Stimulated activated CD8-positive, alpha-beta memory T cell treated with anti-CD3 and anti-CD28 coated beads, Interleukin-12 subunit alpha, Interleukin-12 subunit beta, amount 100 ng/mL, for 24 hours (primary cell): ENCODE results near the gene WNT5A.

ENCODE experiments used
- DNase-seq: peaks from one replicate; pipeline ENCODE4 v3.0.0-alpha.2; 2020; ENCODE audit errors: extremely low read depth

WNT5A gene

DNA sequence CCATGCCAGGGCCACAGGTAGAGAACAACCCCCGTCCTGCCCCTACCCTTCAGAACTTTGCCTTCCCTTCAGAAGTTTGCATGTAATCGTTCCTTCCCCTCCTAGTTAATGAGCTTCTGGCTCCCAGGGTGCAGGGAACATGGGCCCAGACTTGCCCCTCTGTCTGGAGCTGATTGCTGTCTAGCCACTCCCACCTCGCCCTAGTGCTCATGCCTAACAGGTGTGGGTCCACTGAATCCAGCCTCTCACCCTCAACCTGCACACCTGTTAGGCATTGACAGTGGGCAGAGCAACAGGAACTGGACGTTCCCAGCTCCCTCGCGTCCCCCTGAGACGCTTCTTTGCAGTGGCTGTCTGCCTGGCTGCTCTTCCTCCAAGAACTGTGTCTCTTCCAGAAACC, 40.3 kb downstream of the WNT5A start:
- DNase-seq: no peak

DNA sequence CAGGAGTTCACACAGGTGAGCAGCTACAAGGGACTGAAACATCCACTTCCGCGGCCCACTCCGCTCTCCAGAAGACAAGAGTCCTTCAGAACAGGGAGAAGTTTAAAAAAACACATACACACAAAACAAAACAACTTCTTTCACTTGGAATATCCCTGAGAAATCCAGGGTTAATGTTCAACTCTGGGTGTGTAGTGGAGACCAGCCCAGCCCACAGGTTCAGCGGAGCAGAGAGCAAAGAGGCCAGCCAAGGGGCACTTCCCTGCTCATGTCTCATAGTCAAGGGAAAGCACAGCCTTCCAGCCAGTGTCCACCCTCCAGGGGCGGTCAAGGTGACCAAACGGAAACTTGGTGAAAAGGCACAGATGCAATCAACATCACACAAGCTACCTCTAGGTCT, 41.6 kb downstream of the WNT5A start:
- DNase-seq: no peak

- DNase-seq: no peak
These were observed 43.8 kb downstream of the WNT5A start for GRCh38 chr3:55443346-55443745.

DNA sequence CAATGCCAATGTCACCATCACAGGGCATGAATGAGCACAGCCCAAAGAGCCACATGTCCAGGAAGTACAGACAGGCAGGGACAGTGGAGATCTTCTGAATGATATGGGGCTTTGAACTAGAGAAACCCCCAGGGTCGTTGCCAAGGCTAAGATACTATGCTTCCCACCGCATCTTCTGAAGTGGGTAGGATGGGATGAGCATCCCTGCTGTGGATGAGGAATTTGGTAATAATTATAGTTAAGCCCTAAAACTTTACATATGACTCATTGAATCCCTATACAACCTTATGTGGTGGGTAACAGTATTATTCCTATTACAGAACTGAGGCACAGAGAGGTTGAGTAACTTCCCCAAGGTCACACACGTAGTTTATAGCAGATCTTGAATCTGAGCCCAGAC, 44.2 kb downstream of the WNT5A start:
- DNase-seq: no peak

DNA sequence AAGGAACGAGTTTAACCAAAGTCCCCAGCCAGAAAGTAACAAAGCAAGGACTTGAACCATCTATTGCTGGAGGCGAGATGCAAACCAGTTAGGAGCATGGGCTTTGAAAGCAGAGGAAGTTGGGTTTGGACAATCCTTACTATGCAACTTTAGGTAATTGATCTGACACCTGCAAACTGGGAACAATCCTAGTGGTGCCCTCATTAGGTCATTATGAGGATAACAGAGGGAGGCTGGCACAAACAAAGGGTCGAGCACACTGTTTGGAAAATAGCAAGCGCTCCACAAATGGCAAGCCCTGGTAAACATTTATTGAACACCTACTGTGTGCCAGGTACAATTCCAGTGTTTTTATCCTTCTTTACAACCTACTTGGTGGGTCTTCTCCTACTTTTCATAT, 45.6 kb downstream of the WNT5A start:
- DNase-seq: no peak

DNA sequence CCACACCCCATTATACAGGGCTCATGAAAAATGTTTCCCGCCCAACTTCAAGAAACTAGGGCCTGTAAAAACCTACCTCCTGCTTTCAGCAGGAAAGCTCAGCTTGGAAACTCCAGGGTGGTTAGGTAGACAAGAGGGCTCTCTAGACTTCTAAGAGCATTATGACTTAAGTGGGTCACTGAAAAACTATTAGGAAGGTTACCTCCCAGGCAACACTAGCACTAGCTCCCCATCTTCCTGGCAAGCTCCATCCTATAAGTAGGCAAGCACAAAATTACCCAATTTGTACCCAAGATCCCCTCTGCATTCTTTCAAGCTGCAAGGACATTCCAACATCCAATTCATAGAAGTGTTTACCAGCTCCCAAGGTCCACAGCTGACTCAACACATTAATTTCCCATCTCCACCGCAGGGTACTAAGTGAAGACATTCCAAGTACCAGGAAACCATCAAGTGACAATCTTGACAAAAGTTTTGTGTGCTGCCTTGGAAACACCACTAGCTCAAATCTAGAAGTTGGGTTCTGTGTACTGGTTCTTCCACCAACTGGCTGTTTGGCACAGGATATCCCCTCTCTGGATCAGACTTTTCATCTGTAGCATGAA, 46.9 kb downstream of the WNT5A start:
- DNase-seq: no peak

DNA sequence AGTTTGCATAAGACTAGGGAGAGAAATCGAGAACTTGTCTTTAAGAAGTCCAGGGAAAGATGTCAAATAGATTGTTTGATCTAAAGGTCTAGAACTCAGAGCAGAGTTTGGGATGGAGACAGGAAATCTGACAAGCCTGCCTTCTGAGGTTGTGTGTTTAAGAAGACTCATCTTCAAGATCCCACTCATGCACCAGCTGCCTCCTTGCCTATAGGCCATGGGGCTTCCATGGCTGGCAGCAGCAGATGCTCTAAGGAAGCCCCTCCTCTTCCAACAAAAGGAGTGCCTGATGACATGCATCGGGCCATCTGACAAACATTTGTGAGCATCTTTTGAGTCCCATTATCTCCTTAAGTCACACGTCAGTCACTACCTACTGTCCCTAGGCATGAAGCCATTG, 47.4 kb downstream of the WNT5A start:
- no peak for DNase-seq

DNA sequence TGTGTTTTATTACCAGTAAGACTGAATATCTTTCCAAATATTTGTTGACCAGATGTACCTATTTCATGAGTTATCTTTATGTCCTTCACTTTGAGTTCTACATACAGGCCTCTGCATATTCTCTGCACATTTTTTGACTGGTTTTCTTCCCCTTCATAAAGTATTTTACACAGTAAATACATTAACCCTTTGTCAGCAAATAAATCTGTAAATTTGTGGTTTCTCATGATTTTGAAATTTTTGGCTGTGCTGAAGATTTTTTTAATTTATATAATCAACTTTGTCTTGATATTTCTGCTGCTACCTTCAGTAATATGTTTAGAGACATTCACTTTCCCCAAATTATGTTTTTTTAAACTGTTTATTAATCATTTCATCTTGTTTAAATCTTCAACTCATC, 50.5 kb downstream of the WNT5A start:
- no peak for DNase-seq

- no peak for DNase-seq
These were observed 51.6 kb downstream of the WNT5A start for GRCh38 chr3:55435491-55435890.

DNA sequence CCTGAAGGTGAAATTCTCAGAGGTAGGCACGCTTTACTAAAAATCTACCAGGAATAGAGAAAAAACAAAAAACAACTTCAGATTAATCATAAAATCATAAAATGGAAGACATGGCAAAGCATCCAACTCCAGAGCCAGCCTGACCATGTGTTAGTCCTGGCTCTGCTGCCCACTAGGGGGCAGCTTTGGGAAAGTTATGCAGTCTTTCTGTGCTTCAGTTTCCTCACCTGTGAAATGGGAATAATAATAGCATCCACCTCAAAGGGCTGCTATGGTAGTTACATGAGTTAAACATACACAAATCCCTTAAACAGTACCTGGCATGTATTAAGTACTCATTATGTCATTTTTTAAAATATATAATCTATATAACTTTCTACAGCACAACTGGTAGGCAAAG, 52.3 kb downstream of the WNT5A start:
- DNase-seq: no peak

DNA sequence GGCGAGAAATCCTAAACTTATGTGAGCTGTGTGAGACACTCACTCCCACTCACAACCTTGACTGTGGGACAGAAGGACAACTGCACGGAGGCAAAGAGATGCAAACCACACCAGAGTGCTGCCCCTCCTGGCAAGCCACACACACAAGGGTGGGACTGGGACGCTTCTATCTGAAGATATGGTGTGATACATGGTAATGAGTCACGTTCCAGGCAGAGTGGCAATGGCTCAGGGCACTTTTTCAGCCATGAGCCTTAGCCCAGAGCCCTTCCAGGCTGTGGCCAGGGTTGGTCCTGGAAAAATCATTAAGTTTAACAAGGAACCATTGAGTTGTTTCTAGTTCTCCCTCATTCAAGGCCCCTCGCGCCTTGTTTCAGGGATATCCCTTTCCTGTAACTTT, 56.1 kb downstream of the WNT5A start:
- no peak for DNase-seq

DNA sequence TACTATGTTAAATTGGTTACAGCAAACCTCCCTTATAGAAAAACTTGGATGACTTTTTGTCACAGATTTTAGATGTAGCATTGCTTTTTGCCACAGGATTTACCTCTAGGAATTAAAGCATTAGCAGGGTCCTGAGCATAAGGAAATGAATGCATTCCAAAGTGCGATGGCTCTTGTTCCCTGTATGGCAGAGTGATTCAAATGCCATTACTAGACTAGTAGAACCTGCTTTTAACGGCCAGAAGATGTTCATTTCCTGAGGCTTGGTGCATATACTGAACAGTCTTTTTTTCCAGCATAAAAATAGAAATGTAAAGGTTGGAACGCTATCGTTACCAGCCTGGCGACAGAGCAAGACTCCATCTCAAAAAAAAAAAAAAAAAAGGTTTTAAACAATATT, 59.4 kb downstream of the WNT5A start:
- DNase-seq: no peak

DNA sequence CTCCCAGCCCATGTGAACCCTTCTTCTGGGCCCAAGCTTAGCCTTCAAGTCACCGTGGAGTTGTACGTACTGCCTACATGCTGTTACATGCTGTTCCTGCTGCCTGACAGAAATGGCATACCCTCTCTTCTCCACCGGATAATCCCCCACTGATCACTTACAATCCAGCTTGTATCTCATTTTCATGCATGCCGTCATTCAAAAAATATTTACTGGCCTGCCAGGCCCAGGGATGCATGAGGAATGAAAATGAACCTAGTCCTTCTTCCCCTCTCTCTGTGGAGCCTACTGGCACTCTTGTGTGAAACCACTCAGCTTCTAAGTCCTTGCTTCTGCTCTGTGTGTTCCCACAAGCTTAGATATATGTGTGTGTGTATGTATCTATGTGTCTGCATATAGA, 60.6 kb downstream of the WNT5A start:
- no peak for DNase-seq

DNA sequence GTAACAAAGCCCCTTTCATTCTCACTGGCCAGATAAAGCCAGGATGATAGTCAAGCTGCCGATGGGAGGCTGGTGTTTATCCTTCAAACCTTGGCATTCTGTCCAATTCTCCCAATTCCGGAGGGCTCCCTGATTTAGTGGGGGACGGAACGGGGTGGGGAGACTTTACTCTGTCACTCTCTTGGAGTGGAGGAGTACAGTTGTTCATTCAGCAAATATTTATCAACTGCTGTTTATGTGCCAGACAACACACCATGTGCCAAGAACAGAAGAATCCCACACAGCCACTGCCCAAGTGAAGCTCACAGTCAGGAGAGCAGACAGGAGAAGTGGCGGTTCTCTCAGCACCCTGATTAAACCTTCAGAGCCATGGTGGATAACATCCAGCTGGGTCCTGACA, 63.3 kb downstream of the WNT5A start:
- no peak for DNase-seq

DNA sequence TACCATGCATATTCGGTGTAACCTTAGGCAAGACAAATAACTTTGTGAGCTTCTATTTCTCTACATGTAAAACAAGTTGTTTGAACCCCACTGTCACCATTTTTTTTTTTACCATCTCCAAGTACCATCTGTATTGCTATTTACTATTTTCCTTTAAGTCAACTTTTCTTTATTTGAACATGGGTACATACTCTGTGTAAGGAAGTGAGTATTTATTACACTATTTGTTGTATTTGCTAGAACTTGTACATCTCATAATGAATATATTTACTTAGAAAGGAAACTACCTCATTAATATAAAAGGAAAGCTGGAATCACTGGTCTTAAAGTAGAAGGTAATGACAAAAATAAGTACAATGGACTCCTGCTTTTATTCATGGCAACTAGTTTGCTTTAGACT, 69.9 kb downstream of the WNT5A start:
- no peak for DNase-seq

- DNase-seq: no peak
These were observed 70.7 kb downstream of the WNT5A start for GRCh38 chr3:55416331-55416821.
